ENCODE measurements around the gene SKAP1.
"Not testable (repeated sequence)": the region's sequence is repeated elsewhere in the genome, so short reads cannot be mapped to it uniquely, and the experiment has no call there.

- TF ChIP-seq CTCF (conservative IDR thresholded peaks at IDR 0.05 in 1 of 2, IDR thresholded peaks at IDR 0.05 in 1 of 2; ENCODE audit: extremely low read depth in 1 of 2, insufficient read depth in 1 of 2, low read depth in 1 of 2, low read length in 2 of 2); EZH2 (IDR thresholded peaks at IDR 0.05; ENCODE audit: borderline replicate concordance, low read length): not testable (repeated sequence)
Observed at GRCh38 chr17:48250059-48250458, 180.0 kb downstream of the SKAP1 start.

Data from mammary epithelial cell (primary cell).